ENCODE data around the gene PGAP1.
"Not testable (repeated sequence)": the region's sequence is repeated elsewhere in the genome, so short reads cannot be mapped to it uniquely, and the experiment has no call there.

Gene PGAP1

DNA sequence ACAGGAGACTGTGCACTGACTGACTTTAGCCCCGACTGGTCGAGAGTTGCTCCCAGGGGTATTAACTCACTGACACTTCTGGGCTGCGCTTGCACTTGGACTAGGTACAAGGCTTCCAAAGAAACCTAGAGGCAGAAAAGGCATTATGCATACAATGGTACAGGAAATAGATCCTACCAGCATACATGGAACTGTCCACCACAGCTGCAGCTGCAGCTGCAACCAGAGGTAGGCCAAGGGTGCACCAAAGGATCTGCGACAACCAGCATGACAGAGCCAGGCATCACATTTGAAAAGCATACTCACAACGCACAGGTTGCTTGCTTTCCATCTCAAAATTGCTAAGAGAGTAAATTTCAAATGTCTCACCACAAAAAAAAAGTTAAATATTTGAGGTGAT is 22.6 kb upstream of the PGAP1 start:
- DNase-seq: no peak

- no peak for DNase-seq
Measured at GRCh38 chr2:196944570-196944969, 18.1 kb upstream of the PGAP1 start.

DNA sequence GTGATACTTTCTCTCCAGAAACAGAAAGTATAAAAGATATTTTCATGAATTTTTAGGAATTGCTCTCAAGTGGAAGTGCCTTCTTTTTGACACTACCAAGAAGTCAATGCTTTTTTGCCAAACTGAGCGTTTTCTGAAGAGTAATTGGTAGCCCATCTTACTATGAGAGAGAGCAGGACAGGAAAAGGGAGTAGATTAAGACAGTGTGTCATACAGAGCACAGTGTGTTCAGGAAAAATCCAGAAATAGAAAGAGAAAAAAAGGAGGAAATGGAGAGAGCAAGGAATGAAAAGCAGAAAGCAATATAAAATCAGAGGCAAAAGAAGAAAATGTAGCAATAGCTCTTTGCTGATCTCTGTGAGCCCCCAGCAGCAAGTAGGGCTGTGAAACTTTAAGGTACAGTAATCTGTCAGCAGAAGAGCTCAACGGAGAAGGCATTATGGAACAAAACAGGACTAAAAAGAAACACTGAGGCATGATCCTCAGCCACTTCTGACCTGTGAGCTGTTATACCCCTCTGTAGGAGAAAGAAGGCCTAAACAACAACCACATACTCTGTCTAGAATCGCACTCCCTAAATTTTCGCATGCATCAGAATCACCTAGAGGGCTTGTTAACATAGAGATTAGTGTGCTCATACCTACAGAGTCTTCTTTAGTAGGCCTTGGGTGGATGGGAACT is 15.0 kb upstream of the PGAP1 start:
- no peak for DNase-seq

- DNase-seq: no peak
Measured at GRCh38 chr2:196939371-196939770, 12.9 kb upstream of the PGAP1 start.

DNA sequence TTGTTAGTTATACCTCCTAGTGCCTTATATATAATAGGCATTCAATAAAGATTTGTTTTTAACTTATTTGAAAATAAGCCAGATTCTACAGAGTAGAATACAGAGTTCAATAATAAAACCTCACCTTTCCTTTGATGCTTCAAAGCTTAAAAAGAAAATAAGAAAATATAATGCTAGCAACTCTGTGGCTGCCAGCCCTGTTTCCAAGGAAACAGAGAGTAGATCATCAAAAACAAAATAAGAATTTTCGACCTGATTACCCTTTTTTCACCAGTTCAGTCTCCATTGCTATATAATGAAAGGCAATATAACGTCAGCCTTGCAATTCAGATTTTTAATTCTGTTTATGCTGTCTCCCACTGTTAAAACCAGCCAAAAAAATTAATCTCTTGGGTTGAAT is 8.9 kb upstream of the PGAP1 start:
- no peak for DNase-seq

GRCh38 chr2:196934672-196935071 is 8.2 kb upstream of the PGAP1 start:
- no peak for DNase-seq

DNA sequence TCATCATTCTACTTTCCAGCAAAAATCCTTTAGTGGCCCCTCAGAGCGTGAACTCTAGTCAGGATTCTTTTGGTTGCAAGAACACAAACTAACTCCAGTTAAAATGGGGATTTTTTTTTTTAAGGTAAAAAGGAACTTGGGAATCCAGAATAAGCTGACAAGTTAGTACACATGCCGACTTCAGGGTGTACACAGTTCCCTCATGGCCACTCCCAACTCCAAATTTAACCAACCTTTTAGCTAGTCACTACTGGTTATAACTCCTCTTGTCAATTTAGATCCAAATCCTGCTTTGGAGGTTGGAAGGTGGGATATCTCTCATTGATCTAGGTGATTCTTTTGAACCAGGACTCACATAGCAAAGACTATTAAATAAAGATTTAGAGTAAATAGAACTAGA is 5.0 kb upstream of the PGAP1 start:
- no peak for DNase-seq

DNA sequence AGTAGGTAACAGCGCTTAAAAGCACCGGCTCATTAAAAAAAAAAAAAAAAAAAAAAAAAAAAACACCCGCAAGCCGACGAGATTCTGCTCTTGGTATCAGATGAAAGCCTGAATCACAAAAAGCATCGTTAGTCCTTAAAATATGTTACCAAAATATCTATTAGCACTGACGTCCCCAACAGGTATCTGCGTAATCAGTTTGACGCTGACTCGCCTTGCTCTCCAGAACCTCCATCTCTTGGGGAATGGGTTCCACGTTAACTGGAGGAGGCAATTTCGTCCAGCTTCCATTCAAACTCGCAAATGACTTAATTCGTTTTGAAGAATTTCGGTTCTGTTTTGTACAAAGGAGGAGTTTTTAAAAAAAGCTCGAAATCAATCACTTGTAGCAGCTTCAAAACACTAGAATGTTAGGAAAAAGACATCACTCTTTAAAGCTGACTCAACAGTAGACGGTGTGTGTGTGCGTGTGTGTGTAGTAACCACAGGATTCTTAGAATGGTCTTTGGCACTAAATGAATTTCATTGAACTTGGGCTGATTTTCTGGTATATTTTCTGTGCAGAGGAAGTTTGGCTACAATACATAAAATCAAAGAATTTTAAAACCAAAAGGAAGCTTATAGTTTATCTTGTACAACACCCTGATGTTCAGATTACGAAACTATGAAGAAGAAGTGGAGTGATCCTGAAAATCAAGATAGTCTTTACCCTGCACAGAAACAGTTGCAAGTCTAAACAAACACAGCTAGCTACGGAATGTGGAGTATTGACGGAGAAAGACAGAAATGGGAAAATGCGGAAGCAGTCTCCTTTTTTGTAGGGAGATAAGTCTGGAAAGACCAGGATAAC is 1.1 kb upstream of the PGAP1 start:
- peak; percentile 71 for DNase-seq

DNA sequence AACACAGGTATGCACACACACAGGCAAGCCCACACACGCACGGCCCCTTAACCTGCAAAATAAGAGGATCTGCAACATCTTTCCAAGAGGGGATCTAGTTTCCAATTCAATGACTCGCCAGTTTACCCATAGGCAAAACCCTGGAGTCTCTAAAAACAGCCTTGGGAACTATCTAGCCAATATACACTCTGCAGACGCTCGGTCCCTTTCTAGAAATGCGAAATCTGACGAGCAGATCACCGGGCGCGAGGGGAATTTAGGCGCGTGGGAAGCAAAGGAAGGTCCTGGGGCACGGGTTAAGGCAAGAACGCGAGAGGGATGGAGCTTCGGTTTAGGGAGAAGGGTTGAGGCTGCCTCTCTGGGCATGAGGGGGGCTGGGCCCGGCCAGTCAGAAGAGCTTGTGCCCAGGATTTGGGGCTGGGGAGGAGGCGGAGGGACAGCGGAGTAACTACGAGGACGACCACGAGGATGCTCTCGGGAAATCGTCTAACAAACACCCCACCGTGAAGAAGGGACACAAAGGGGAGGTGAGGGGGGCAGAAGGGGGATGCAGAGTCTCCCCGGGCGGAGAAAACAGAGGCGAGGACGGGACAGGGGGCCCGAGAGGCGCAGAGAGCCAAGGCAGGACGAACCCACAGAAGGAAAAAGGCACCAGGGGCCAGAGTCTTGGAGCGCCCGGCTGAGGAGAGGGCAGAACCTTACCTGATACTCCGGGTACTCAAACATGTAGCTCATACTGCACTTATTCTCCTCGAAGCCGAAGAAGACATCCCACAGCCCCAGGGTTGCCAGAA is 542 bp downstream of the PGAP1 start:
- DNase-seq: peak; percentile 77

- DNase-seq: no peak
Measured at GRCh38 chr2:196925051-196925767, 1.3 kb downstream of the PGAP1 start.

- DNase-seq: no peak
Measured at GRCh38 chr2:196924051-196924450, 2.5 kb downstream of the PGAP1 start.

DNA sequence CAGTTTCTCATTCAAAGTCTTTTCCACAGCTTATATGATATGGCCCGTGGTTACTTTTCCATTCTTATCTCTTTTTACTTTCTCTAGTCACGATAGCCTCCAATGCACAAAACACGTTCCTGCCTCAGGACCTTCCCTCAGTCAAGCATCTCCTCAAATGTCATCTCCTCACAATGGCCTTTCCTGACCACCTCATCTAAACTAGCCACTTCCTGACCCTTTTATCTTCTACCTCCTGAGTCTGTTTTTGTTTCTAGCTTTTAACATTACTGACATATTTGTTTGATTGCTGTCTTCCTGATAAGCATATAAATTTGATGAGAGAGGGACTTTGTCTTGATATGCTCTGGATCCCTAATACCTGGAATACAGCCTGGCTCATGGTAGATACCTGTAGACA is 7.6 kb downstream of the PGAP1 start:
- DNase-seq: no peak

- no peak for DNase-seq
Measured at GRCh38 chr2:196917802-196918201, 8.7 kb downstream of the PGAP1 start.

- no peak for DNase-seq
Measured at GRCh38 chr2:196915507-196916189, 10.9 kb downstream of the PGAP1 start.

DNA sequence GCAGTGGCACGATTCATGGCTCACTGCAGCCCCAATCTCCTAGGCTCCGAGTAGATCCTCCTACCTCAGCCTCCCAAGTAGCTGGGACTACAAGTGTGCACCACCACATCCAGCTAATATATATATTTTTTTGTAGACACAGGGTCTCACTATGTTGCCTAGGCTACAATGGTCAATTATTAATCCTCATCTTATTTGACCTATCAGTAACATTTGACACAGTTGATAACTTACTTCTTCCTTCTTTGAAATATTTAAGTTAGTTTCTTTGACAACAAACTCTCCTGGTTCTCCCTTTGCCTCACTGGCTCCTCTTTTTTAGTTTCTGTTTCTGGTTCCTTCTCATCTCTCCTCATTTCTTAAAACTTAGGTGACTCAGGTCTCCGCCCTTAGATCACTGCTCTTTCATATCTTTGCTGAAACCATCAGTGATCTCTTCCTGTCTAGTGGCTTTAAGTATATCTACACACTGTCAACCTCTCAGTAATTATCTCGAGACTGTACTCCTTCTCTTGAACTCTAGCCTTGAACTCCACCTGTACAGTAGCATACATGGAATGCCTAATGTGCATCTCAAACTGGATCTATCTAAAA is 11.5 kb downstream of the PGAP1 start:
- no peak for DNase-seq

- DNase-seq: no peak
Measured at GRCh38 chr2:196913691-196914090, 12.8 kb downstream of the PGAP1 start.

DNA sequence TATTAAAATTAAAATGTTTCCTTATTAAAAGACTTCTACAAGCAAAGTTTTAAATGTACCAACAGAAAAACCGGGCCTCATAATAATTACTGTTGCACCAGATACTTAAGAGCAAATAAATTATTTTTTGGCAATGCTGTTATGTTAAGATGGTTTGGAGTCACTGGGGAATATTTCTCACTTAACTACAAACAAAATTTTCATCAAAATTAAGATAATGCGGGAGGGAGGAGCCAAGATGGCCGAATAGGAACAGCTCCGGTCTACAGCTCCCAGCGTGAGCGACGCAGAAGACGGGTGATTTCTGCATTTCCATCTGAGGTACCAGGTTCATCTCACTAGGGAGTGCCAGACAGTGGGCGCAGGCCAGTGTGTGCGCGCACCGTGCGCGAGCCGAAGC is 21.1 kb downstream of the PGAP1 start:
- DNase-seq: not testable (repeated sequence)

- no peak for DNase-seq
Measured at GRCh38 chr2:196902828-196903227, 23.7 kb downstream of the PGAP1 start.

GRCh38 chr2:196900843-196901242 is 25.7 kb downstream of the PGAP1 start:
- no peak for DNase-seq

DNA sequence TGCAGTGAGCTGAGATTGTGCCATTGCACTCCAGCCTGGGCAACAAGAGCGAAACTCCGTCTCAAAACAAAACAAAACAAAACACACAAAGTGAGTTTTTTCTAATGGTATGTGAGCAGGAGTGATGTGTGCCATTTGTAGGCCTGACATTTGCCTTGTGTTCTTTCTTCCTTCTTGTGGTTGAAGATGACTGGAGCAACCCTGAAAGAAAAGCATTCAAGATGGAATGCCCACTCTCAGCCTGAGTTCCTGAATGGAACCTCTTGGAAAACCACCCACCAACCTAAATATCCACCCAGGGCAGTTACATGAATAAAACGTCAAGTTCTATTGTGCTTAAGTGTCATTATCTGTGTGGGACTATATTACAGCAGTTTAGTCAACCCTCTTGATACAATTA is 26.5 kb downstream of the PGAP1 start:
- no peak for DNase-seq

- DNase-seq: no peak
Measured at GRCh38 chr2:196891136-196891535, 35.4 kb downstream of the PGAP1 start.

DNA sequence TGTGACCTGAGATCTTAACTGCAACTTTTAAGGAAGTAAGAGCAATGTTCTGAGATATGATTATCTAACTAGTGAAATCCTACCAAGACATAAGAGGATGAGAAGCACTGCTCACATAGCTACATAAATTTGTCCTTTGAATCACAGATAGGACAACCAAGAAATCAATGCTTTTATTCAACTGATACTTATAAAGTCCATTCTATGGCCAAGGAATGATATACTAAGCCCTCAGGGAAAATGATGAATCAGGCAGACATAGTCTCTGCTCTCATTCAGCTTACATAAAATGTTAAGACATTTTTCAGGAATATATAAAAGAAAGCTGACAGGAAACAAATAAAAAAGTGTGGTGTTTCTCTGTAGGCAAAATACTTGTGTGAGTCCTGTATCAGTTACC is 39.1 kb downstream of the PGAP1 start:
- DNase-seq: no peak
